GM12892 (cell line): ENCODE data around the gene CIZ1.

Experiments used
- DNase-seq: peaks from one replicate; pipeline ENCODE4 v3.0.0; 2011; ENCODE audit not compliant: insufficient read length
- FAIRE-seq: peaks from 2 replicates; lab custom pipeline; 2011; peaks lifted over from hg19 to GRCh38; lab: Jason Lieb, UNC
- POLR2A ChIP-seq: IDR thresholded peaks from 2 replicates; pipeline ENCODE4 v1.6.1; 2011; ENCODE audit warnings: low read depth, low read length, control low read depth
- POLR2AphosphoS5 ChIP-seq: IDR thresholded peaks from 2 replicates; pipeline ENCODE4 v1.6.1; 2011; ENCODE audit warnings: low read depth, low read length, control low read depth
- TAF1 ChIP-seq: IDR thresholded peaks from 2 replicates; pipeline ENCODE4 v1.6.1; 2011; ENCODE audit warnings: low read depth, mild to moderate bottlenecking, control low read depth, low read length, borderline replicate concordance

CIZ1 gene

GRCh38 chr9:128211186-128211980 is 20.0 kb upstream of the CIZ1 start:
- FAIRE-seq (no peak), DNase-seq (no peak)
- TF ChIP-seq TAF1 (no peak), POLR2AphosphoS5 (no peak), POLR2A (no peak)

DNA sequence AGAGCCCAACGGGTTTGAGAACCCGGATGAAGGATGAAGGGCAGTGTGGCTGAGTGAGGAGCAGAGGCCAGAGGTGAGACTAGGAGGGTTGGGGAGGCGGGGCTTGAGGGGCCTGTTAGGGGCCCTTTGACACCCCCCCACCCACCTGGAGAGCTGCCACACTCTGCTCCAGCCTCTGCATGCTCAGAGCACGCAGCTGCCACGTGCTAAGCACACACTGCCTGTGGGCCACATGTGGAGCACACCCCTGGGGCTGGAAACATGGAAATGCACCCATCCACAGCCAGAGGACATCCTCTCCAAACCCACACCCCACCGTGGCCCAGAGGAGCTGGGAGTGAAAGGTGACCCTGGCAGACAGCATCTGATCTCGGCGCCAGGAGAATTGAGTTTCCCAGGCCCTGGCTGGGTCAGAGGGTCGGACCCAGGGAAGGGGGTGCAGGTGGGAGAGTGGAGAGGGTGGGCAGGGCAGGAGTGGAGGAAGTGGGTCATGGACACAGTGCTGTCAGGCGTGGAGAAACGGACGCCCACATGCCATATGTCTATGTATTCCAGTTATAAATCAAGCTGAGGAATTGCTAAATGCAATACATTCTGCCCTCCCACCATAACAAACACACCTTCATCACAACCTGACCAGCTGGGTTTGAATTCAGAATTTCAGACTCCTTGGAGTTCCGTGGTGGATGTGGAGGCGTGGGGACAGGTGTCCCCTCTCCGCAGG is 17.7 kb upstream of the CIZ1 start:
- FAIRE-seq: no peak
- TF ChIP-seq POLR2AphosphoS5 (no peak), POLR2A (no peak), TAF1 (no peak)
- DNase-seq: no peak

GRCh38 chr9:128208386-128208785 is 17.0 kb upstream of the CIZ1 start:
- FAIRE-seq: no peak
- no peak for DNase-seq
- TF ChIP-seq TAF1 (no peak), POLR2A (no peak)

DNA sequence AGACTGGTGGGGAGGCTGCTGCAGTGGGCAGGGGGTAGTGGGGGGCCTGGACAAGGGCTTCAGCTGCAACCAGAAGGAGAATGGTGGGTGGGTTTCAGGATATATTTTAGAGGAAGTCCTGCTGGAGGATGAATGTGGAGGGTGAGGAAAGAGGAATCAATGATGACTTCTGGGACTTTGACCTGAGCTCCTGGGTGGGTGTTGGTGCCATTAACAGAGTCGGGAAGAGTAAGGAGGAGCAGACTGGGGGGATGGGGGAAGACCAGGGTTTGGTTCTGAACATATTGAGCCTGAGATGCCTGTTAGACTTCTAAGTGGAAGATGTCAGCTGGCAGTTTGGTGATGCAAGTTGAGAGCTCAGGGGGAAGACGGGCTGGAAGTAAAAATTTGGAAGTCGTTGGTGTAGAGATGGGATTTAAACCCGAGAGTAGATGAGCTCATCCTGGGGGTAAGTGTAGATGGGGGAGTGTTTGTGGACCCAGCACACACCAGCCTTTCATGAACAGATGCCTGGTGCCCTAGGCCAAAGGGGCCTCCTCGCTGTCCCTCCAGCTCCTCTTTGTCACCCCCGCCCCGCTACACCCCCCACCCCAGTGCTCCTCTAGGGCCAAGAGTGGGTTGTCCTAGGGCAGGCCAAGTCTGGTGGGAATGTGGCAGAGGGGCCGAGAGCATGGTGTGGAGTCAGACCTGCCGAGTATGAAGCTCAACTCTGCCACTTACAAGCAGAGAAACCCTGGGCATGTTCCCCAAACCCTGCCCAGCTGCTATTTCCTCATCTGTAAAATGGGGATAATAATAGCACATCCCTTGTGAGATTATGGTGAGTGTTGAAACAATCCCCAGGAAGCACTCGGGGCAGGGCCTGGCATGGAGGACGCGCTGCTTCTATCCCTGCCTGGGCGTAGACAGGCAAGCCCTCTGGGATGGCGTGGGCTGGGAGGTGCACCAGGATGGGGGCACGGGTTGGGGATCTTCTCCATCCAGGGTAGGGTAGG is 15.8 kb upstream of the CIZ1 start:
- no peak for FAIRE-seq
- TF ChIP-seq POLR2AphosphoS5: no peak
- TF ChIP-seq POLR2A: no peak
- no peak for TF ChIP-seq TAF1
- DNase-seq: no peak

- DNase-seq (no peak), FAIRE-seq (no peak)
- no peak for TF ChIP-seq TAF1
- TF ChIP-seq POLR2A: no peak
- TF ChIP-seq POLR2AphosphoS5: no peak
Observed at GRCh38 chr9:128206484-128206883, 15.1 kb upstream of the CIZ1 start.

- DNase-seq: no peak
- TF ChIP-seq TAF1 (no peak), POLR2AphosphoS5 (no peak), POLR2A (no peak)
- FAIRE-seq: no peak
Observed at GRCh38 chr9:128205296-128205944, 14.0 kb upstream of the CIZ1 start.

GRCh38 chr9:128204858-128205257 is 13.5 kb upstream of the CIZ1 start:
- DNase-seq: no peak
- no peak for FAIRE-seq
- TF ChIP-seq TAF1 (no peak), POLR2A (no peak), POLR2AphosphoS5 (no peak)

DNA sequence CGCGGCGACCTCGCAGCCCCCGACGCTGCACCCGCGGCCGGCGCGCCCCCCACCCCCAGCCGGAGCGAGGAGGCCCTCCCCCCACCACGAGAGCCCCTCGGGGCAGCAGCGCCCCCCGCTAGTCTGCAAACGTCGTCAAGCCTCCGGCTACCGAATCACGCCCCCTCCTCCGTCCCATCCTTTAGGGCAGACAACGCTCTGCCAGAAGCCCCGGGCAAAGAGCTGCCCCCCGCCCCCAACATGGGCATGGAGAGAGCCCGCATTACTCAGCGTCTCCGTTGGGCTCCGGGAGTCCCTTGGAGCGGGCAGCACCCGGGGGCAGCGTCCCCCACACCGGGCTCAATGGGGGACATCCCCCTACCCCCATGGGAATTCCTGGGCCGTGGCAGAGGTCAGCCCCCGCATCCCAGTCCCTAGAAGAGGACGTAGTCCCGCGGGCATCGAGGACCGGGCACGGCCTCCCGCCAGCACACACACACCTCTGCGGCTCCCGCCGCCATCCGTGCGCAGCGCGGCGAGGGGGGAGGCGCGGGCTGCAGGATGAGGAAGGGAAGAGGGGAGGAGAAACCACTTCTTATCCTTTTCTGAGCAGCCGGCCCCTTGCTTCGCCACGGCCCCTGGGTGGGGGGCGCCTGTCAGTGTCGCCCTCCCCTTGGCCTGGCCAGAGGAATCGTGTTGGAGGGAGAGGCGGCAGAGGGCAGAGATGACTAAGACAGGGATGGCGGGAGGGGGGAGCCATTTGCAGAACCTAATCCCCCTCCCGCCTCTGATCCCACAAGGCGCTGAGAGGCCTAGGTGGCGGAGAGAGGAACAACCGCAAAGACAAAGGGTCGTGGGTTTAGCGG is 12.6 kb upstream of the CIZ1 start:
- DNase-seq: no peak
- FAIRE-seq: no peak
- TF ChIP-seq TAF1: no peak

- DNase-seq (peak; percentile 98), FAIRE-seq (peak; percentile 89)
- TF ChIP-seq POLR2A (no peak), TAF1 (no peak), POLR2AphosphoS5 (no peak)
Observed at GRCh38 chr9:128203024-128203706, 11.8 kb upstream of the CIZ1 start, which contains the start of gene DNM1. Gene DNM1 (plus strand): TSS chr9:128203379. CDS start chr9:128203471, 92 bp downstream.

- TF ChIP-seq TAF1: no peak
- no peak for TF ChIP-seq POLR2AphosphoS5
- TF ChIP-seq POLR2A: no peak
- DNase-seq: no peak
- no peak for FAIRE-seq
Observed at GRCh38 chr9:128202648-128203023, 11.3 kb upstream of the CIZ1 start.
